Activated CD4-positive, alpha-beta T cell treated with anti-CD3 and anti-CD28 coated beads, Interleukin-2, Interleukin-6, amounts not matched to agents 100 ng/mL and 50 ng/mL, durations not matched to agents 16 hours and 8 hours (primary cell): ENCODE measurements around the gene BCOR.

Experiments
- DNase-seq: peaks from one replicate; pipeline ENCODE4 v3.0.0-alpha.2; 2020

Gene BCOR

GRCh38 chrX:40083120-40083978, 14.4 kb downstream of the BCOR start:
- DNase-seq, result no peak

- no peak for DNase-seq
Measured at GRCh38 chrX:40082447-40083119, 15.2 kb downstream of the BCOR start.

- DNase-seq, result no peak
Measured at GRCh38 chrX:40081679-40082068, 16.1 kb downstream of the BCOR start.

GRCh38 chrX:40080894-40081678, 16.7 kb downstream of the BCOR start:
- no peak for DNase-seq

- no peak for DNase-seq
Measured at GRCh38 chrX:40079572-40079971, 18.2 kb downstream of the BCOR start.

DNA sequence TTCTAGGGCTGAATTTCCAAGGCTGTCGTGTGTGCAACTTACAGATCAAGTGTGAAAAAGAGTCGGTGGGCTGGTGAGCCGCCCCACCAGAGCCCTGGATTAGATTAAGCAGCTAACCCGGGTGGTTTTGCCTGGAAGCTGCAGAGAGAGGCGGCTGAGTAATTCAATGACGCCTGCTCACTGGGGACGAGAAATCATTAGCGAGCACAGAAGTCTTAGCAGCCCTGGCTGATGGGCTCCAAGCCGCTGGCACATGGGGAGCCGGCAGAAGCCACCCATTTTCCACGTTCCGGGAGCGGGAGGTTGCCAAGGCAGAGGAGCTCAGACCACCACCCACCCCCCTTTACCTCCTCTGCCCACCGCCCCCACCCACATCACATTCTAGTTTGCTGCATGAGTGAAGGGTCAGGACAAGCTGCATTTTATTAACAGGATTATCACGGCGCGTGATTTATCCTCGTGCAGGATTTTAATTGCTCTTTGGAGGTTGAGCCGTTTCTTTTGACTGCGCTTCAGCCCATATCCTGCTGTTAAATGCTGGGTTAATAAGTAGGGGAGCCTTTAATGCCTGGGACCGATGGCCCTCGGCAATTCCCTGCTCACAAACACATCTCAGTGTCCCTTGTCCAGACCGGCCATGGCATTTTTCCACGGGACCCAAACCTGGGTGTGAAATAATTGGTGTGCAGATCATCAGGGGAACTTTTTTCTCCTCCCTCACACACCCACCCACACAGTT, 19.1 kb downstream of the BCOR start:
- DNase-seq, result no peak

DNA sequence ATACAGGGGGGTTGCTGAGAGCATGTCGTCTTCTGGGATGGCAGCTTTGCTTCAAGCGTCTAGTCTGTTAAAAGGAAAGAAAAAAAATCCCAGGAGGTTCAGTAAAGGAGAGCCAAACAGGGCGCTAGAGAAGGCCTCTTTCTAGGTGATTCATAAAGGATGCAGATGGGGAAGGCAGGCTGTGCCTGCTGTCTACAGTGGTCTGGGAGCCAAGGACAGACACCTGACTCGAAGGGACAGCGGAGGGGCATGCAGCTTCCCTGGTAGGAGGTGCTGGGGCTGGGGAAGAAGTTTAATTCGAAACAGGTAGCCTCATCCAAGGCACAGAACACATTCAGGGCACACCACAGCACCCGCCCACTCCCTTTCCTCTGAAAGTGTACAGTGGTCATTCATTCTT, 19.9 kb downstream of the BCOR start:
- no peak for DNase-seq

GRCh38 chrX:40076750-40077575, 20.8 kb downstream of the BCOR start:
- DNase-seq, result no peak

- DNase-seq, result no peak
Measured at GRCh38 chrX:40074959-40075332, 22.8 kb downstream of the BCOR start.

DNA sequence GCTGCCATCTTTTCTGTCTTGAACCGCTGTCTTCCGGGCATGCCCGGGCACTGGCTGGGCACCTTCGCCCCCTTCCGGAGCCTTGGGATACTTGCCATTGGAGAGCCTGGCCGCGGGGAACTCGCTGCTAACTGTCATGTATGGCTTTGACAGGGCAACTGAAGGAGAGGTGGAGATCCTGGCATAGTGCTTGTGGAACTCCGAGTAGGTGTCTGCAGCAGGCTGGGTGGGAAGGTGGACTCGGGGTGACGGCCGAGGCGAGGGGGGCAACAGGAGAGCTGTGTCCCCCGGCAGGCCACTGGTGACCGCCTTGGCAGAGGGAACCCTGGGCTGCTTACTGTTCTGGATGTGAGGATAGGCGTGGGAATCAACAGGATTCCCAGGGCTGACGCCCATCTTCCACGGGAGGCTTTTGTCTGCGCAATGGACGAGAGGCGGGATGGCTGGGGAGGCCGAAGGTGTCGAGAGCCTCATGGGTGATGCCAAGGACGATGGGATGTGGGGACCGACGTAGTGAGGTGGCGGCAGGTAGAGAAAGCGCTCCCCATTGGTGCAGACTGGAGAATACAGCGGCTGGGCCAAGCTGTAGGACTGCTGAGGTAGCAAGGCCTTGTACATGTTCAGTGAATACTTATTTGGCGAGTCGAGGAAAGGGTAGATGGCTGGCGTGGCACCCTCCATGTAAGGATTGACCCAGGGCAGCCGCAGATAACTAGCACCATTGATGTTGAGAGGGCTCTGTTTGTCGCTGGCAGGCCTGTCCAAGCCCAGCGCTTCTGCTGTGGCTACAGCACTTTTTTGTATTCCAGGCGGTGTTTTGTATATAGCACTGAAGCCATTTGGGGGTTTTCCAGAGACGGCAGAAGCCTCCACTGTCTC, 23.4 kb downstream of the BCOR start:
- no peak for DNase-seq

DNA sequence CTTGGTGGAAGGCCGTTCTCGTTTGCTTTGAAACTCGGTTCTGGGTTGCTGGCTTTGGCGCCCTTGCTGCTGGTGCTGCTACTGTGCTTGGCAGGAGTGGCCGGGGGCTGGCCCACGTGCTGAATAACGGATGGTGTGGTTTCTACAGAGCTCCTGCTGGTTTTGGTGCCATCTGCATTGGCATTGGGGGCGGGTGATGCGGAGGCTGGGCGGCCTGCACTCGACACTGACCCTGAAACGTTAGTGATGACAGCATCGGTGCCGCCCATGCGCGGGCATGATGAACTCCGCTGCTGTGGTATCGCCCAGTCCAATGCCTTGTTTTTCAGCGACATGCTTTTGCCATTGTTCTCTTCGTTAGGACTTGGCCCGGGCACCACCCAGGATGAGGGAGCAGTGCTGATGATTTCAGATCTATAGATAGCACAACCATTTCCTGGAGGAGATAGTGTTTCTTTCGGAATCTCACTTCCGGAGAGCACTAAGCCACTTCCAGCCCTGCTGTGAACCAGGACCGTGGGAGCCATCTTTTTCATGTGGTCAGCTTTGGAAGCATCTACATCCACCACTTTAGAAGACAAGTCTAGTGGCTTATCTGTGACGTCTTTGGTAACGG, 24.2 kb downstream of the BCOR start:
- DNase-seq, result no peak

DNA sequence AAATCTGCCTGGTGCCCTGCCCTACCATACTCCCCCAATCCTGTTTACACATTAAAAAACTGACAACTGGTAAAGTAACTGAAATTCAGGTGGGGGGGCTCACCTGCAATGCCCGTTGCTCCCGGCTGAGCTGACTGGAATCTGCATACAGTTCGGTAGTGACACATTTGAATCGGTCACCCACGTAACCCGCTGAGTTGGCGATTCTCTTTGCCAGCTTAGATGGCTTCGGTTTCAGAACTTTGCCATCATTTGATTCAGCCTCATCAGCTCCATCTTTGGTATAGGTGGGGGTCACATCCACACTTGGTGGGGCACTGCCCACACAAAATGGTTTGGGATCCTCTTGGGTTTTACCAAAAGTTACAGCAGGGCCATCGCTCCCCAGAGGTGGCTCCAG, 25.5 kb downstream of the BCOR start:
- no peak for DNase-seq

DNA sequence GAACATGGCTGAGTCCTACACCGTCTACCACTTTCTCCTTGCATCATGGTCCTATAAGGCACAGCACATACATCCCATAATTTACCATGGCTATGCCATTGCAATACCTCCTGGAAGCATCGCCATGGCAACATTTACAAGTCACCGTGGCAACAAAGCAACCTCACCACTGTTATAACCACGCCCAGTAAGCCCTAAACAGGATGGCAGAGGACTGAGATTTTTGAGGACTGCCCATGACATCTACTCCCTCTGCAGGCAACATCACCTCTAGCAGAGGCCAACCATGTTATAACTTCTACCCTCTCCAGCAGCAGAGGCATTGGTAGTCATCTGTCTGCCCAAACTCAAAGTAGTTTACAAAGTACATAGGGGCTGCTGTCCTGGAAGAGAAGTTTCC, 29.7 kb downstream of the BCOR start:
- DNase-seq, result peak; percentile 38

- DNase-seq, result no peak
Measured at GRCh38 chrX:40066700-40067099, 31.1 kb downstream of the BCOR start.

- DNase-seq, result peak; percentile 42
Measured at GRCh38 chrX:40065296-40066046, 32.3 kb downstream of the BCOR start.

GRCh38 chrX:40064055-40064597, 33.6 kb downstream of the BCOR start:
- no peak for DNase-seq

GRCh38 chrX:40063555-40063954, 34.2 kb downstream of the BCOR start:
- DNase-seq, result no peak

DNA sequence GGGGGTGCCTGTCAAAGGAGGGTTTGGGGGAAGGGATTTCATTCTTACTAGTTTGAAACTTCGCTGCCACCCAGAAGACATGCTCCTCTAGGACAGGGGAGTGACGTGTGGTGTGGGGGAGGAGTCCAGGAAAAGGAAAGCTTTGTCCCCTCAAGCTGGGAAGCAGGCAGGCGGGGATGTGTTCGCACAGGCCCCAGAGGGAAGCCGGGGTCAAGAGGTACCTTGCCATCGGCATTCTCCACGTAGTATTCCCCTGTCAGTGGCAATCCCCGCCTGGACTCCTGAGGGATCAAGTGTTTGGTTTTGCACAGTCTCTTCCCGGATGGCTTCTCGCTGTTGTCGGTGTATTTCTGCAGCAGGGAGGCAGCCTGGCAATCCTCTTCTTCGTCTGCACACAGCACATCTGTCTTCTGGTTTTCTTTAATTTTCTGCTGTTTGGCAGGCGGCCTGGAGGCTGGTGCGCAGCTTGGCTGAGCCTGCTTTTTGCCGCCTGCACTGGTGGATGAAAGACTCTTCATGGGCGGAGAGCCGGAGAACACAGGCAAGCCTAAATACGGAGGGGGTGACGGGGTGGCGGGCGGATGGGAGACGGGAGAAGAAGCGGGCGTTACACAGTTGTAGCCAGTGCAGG, 35.1 kb downstream of the BCOR start:
- no peak for DNase-seq
